Cortex of kidney (tissue), 1 donor: ENCODE measurements around the gene YTHDF1.

Experiments used
- DNase-seq: peaks from one replicate; lab custom pipeline; 2025; lab: John Stamatoyannopoulos, UW

YTHDF1 gene

GRCh38 chr20:63208346-63208909, 7.5 kb downstream of the YTHDF1 start:
- DNase-seq: no peak

- no peak for DNase-seq
Measured at GRCh38 chr20:63206878-63207277, 9.1 kb downstream of the YTHDF1 start.

- DNase-seq: no peak
Measured at GRCh38 chr20:63205896-63206295, 10.0 kb downstream of the YTHDF1 start.

GRCh38 chr20:63204362-63204761, 11.6 kb downstream of the YTHDF1 start:
- no peak for DNase-seq

GRCh38 chr20:63202811-63203526, 13.0 kb downstream of the YTHDF1 start:
- no peak for DNase-seq

- no peak for DNase-seq
Measured at GRCh38 chr20:63202021-63202420, 13.9 kb downstream of the YTHDF1 start.

- no peak for DNase-seq
Measured at GRCh38 chr20:63198606-63199005, 17.3 kb downstream of the YTHDF1 start.

GRCh38 chr20:63196768-63197470, 19.0 kb downstream of the YTHDF1 start:
- DNase-seq: no peak

GRCh38 chr20:63194797-63195173, 21.1 kb downstream of the YTHDF1 start:
- no peak for DNase-seq

GRCh38 chr20:63194007-63194796, 21.7 kb downstream of the YTHDF1 start:
- DNase-seq: no peak

- DNase-seq: no peak
Measured at GRCh38 chr20:63192721-63193120, 23.2 kb downstream of the YTHDF1 start.

GRCh38 chr20:63191400-63191799, 24.5 kb downstream of the YTHDF1 start:
- no peak for DNase-seq

- no peak for DNase-seq
Measured at GRCh38 chr20:63190828-63191227, 25.1 kb downstream of the YTHDF1 start.

- no peak for DNase-seq
Measured at GRCh38 chr20:63189846-63190559, 25.9 kb downstream of the YTHDF1 start.

- no peak for DNase-seq
Measured at GRCh38 chr20:63189322-63189642, 26.6 kb downstream of the YTHDF1 start.

GRCh38 chr20:63188641-63189321, 27.1 kb downstream of the YTHDF1 start:
- DNase-seq: no peak

GRCh38 chr20:63188159-63188442, 27.8 kb downstream of the YTHDF1 start:
- no peak for DNase-seq

GRCh38 chr20:63187338-63188158, 28.4 kb downstream of the YTHDF1 start:
- DNase-seq: no peak

- DNase-seq: no peak
Measured at GRCh38 chr20:63186528-63187316, 29.2 kb downstream of the YTHDF1 start.

GRCh38 chr20:63186084-63186483, 29.8 kb downstream of the YTHDF1 start:
- no peak for DNase-seq
